NCI-H146 treated with DMSO at 0.1 percent for 48 hours (cell line): ENCODE data around the gene S100A11.

Source experiments
- DNase-seq: peaks from one replicate; lab custom pipeline; 2025; ENCODE audit not compliant: unreplicated experiment; lab: John Stamatoyannopoulos, UW

Gene S100A11

DNA sequence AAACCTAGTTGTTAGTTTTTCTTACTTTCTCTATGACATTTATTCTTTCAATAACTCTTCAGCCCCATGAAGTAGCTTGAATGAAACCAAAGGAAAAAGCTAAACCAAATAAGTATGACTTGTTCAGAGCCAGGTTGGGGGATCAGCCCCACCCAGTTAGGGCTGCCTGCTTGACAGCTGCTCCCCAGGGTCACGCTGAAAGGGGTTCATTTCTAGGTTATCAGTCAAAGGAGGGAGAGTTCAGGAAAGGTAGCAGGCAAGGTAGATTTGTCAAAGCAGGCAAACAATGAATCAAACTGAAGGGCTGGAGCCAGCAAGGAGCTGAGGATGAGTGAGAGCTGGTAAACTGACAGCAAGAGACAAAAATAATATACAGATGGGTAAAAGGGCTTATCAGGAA, 3.1 kb upstream of the S100A11 start:
- DNase-seq: no peak

- no peak for DNase-seq
Measured at GRCh38 chr1:152039461-152039860, 2.7 kb upstream of the S100A11 start.

DNA sequence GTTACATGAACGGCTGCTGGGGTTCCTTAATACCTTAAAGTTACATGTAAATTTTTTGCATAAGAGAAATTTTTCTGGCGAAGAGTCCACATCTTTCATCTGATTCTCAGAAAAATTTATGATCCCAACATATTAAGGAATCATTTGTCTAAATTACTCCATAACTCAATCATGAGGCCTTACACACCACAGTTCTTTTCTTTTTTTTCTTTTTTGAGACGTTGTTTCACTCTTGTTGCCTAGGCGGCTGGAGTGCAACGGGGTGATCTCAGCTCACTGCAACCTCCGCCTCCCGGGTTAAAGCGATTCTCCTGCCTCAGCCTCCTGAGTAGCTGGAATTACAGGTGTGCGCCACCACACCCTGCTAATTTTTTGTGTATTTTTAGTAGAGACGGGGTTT, 2.1 kb upstream of the S100A11 start:
- DNase-seq: no peak

DNA sequence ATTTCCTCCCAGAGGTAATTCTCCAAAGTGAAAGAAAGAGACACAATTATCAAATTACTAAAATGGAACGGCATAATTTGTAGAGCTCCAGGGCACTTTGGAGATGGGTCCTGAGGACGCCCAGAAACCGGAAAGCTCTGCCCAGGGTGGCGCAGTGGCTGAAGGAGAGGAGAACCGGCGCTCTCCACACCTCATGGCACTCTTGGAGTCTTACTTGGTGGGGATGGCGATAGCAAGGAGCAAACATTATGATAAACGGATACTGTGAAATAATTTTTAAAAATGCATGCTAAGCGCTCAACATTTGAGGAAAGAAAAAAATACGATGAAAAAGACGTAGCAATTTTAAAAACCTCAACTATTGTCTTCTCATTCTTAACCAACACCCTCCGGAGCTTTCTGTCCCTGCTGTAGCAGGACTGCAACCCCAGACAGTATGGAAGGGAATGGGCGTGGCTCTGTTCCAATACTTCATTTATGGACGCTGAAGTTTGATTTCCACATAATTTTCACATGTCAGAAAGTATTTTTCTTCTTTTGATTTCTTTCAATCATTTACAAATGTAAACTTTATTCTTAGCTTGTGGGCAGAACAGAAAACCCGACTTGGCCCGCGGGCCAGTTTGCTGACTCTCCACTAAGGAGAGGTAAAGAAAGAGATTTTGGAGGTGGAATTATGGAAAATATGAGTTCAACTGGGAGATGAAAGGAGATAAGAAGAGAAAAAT, 1.1 kb downstream of the S100A11 start:
- DNase-seq: no peak

GRCh38 chr1:152034654-152035538, 1.9 kb downstream of the S100A11 start:
- DNase-seq: no peak

DNA sequence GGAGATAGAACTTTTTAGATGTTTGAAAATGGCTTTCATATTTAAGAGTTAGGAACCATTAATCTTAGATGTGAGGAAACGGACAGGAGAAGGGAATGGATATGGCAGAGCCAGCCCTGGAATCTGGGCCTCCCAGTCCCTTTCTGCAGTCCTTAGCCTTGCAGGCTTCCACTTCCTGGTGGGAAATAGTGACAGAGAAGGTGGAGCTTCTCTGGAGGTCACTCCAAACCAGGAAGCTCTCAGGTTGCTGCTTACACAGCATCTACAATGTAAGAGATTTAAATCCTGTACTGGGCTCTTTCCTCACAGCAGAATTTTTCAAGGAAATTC, 2.5 kb downstream of the S100A11 start:
- no peak for DNase-seq

GRCh38 chr1:152029929-152030211, 6.9 kb downstream of the S100A11 start:
- DNase-seq: no peak

GRCh38 chr1:152029144-152029928, 7.5 kb downstream of the S100A11 start:
- DNase-seq: no peak

GRCh38 chr1:152026895-152027294, 9.9 kb downstream of the S100A11 start:
- no peak for DNase-seq

DNA sequence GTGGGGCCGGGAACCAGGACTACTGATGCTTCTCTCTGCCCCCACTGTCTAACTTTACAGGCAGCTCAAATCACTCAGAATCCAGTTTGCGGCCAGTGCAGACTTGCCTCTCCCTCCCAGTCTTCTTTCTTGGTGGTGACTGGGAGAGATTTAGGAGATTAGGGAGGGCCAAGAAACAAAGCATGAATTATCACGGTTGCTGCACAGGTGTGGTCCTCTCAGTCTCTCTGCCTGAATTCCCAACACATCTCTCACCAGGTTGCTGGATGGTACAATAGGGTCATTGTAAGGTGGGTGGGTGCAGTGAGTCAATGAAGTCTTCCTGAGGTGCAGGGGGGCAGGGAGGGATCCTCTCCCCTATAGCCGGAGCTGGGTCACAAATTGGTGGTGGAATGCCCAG, 12.6 kb downstream of the S100A11 start:
- no peak for DNase-seq

DNA sequence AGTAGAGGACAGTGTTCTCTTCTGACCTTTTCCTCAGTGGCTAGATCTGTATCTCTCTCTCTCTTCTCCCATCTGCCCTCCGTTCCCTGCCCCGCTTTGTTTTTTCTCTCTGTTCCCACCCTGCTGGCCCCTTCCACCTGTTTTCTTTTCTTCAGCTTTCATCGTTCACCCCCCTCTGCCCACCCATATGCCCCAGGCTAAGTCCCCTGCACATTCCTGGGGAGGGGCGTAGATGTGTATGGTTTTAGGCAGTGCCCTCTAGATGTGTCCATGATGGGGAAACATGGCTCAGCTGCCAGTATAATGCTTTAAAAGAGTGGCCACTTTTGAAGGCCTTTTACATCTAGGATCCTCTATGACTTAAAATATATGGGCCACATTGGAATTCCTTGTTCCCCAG, 13.6 kb downstream of the S100A11 start:
- no peak for DNase-seq

GRCh38 chr1:152022474-152022873, 14.3 kb downstream of the S100A11 start:
- DNase-seq: no peak

GRCh38 chr1:152021569-152021968, 15.2 kb downstream of the S100A11 start:
- DNase-seq: no peak

DNA sequence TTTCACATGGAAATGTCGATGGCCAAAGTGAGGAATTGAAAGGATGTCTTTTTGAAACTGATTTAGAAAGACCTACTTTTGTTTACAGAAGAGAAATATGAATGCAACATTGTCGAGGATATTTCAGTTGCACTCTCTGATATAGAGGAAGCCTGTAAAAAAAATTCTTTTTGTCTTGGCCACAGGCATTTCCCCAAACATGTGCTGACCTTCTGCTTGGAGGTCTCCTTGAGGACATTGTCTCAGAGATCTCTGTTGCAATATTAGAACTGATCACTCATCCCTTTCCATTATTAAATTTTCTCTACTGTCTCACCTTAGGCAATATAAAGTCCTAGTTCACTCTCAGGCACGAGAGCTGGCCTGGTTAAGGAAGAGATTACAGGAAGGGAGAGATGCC, 16.0 kb downstream of the S100A11 start:
- DNase-seq: no peak

DNA sequence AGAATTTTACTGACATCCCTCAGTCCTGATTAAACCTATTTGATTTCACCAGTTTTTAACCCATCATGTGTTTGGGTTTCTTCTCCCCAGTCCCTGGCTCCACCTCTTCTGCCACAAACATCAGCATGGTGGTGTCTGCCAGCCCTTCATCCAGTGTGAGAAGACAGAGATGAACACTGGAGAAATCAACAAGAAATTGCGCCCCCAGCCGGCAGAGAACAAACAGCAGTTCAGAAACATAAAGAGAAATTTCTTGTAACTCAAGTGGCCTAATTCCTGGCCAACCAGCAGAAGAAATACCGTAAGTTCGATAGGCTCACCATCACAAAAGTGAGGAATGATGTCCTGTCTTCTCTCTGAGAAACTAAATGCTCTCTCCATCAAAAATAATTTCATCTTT, 18.3 kb downstream of the S100A11 start:
- no peak for DNase-seq

GRCh38 chr1:152015766-152016165, 21.0 kb downstream of the S100A11 start:
- DNase-seq: no peak

- no peak for DNase-seq
Measured at GRCh38 chr1:152014943-152015342, 21.9 kb downstream of the S100A11 start.

GRCh38 chr1:152013664-152014237, 23.1 kb downstream of the S100A11 start:
- no peak for DNase-seq

DNA sequence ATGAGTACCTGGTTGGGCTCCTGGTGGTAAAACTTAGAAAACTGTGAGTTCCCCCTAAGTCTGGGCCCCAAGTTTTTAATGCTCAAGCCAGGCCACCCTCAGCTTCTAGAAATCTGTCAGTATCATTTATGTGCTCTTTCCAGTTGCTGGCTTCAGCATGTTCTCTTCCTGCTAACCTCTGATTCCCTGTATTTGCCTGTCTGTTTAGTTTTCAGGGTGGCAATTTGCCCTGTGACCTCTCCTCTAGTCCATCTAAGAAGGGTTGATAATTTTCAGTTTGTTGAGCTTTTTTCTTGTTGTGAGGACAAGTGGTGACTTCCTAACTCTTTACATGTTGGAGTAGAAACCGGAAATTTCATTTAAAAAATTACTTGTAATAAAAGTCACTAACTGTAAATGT, 27.1 kb downstream of the S100A11 start:
- no peak for DNase-seq

DNA sequence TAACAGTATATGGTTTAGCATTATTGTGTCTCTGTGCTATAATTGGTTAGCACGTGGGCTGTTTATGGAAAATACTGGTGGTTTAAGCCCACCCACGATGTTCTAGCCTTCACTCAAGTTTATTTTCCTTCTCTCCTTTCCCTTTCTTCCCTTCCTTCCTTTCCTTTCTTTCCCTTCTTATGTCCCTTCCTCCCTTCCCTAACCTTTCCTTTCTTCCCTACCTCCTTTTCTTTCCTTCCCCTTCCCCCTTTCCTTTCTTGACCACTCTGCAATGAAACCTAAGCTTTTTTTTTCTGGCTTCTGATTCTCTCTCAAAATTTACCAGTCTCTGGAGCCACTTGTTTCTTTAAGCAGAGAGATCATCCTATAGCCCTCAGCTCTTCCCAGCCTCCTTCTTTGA, 29.8 kb downstream of the S100A11 start:
- no peak for DNase-seq

GRCh38 chr1:152005360-152005912, 31.4 kb downstream of the S100A11 start:
- no peak for DNase-seq
